Neural cell (in vitro differentiated cells): Measurements from ENCODE around the gene DENND11. TPM values are rescaled to one million over a fixed set of nuclear protein-coding genes. Genes with fewer than 3 reads are reported as not detected.

Experiments
- H2AFZ ChIP-seq: fragments of 200-600, 300-800 bp; sonication (generic), shearing (Covaris generic); 2 replicates; pipeline ENCODE4 v1.6.0; 2014; ENCODE audit warnings: low read depth, mild to moderate bottlenecking, antibody characterized with exemption, low read length, moderate library complexity
- H3F3A ChIP-seq: fragments of 200-600 bp; shearing (Covaris generic); 2 replicates; pipeline ENCODE4 v1.6.1; 2016; ENCODE audit warnings: mild to moderate bottlenecking, moderate library complexity, mixed read lengths, antibody characterized with exemption, low read length; ENCODE audit not compliant: insufficient read depth, poor library complexity, severe bottlenecking
- H3K27ac ChIP-seq: fragments of 200-600, 300-800 bp; sonication (generic), shearing (Covaris generic); 2 replicates; pipeline ENCODE4 v1.5.1; 2014; ENCODE audit warnings: mild to moderate bottlenecking, low read length, moderate library complexity
- H3K27me3 ChIP-seq: fragments of 300-800, 200-600 bp; sonication (generic), shearing (Covaris generic); 2 replicates; pipeline ENCODE4 v1.6.0; 2014; ENCODE audit warnings: mild to moderate bottlenecking, low read depth, low read length, moderate library complexity; ENCODE audit not compliant: insufficient read depth
- H3K36me3 ChIP-seq: fragments of 300-800, 200-600 bp; sonication (generic), shearing (Covaris generic); 2 replicates; pipeline ENCODE4 v1.5.1; 2014; ENCODE audit warnings: mild to moderate bottlenecking, antibody characterized with exemption, low read length, moderate library complexity; ENCODE audit not compliant: insufficient read depth
- H3K4me2 ChIP-seq: fragments of 300-800, 200-600 bp; sonication (generic), shearing (Covaris generic); 2 replicates; pipeline ENCODE4 v1.6.0; 2014; ENCODE audit warnings: mild to moderate bottlenecking, low read length
- H3K4me3 ChIP-seq: fragments of 300-800, 200-600 bp; sonication (generic), shearing (Covaris generic); 2 replicates; pipeline ENCODE4 v1.5.1; 2014; ENCODE audit warnings: mild to moderate bottlenecking, low read length, moderate library complexity
- H3K79me2 ChIP-seq: fragments of 200-600 bp; shearing (Covaris generic); replicated peaks from 2 replicates; pipeline ENCODE4 v1.6.0; 2014; ENCODE audit warnings: mild to moderate bottlenecking, low read length, moderate library complexity; ENCODE audit not compliant: insufficient read depth
- H3K9ac ChIP-seq: fragments of 300-800, 200-600 bp; sonication (generic), shearing (Covaris generic); 2 replicates; pipeline ENCODE4 v1.6.1; 2016; ENCODE audit warnings: mild to moderate bottlenecking, low read length, mixed read lengths
- H3K9me2 ChIP-seq: fragments of 200-600 bp; shearing (Covaris generic); 2 replicates; pipeline ENCODE4 v1.6.1; 2016; ENCODE audit warnings: mild to moderate bottlenecking, low read length, mixed read lengths; ENCODE audit not compliant: insufficient read depth
- H3K9me3 ChIP-seq: fragments of 200-600, 300-800 bp; sonication (generic), shearing (Covaris generic); 2 replicates; pipeline ENCODE4 v1.6.1; 2016; ENCODE audit warnings: mild to moderate bottlenecking, mixed run types, low read length, moderate library complexity, mixed read lengths
- H4K20me1 ChIP-seq: fragments of 200-600 bp; shearing (Covaris generic); 2 replicates; pipeline ENCODE4 v1.6.1; 2016; ENCODE audit warnings: mild to moderate bottlenecking, mixed run types; ENCODE audit not compliant: insufficient read depth
- EP300 ChIP-seq: fragments of 450-650 bp; conservative IDR thresholded peaks from 2 replicates; pipeline ENCODE4 v1.6.1; 2014; ENCODE audit warnings: antibody characterized with exemption, mild to moderate bottlenecking, moderate library complexity; ENCODE audit not compliant: poor library complexity, severe bottlenecking
- EZH2 ChIP-seq: fragments of 200-600, 300-800 bp; shearing (Covaris generic), sonication (generic); IDR thresholded peaks from 2 replicates; pipeline ENCODE4 v1.6.1; 2014; ENCODE audit warnings: antibody characterized with exemption, low read length, borderline replicate concordance, mild to moderate bottlenecking; ENCODE audit not compliant: insufficient read depth, poor library complexity, severe bottlenecking
- MXI1 ChIP-seq: fragments of 450-650 bp; conservative IDR thresholded peaks from 2 replicates; pipeline ENCODE4 v1.6.1; 2014; ENCODE audit warnings: antibody characterized with exemption, mild to moderate bottlenecking; ENCODE audit not compliant: poor library complexity, severe bottlenecking
- POLR2AphosphoS5 ChIP-seq: IDR thresholded peaks from 2 replicates; pipeline ENCODE4 v1.6.1; 2012
- RAD21 ChIP-seq: fragments of 450-650 bp; conservative IDR thresholded peaks from 2 replicates; pipeline ENCODE4 v1.6.1; 2014; ENCODE audit warnings: antibody characterized with exemption, mild to moderate bottlenecking, moderate library complexity
- SMC3 ChIP-seq: fragments of 450-650 bp; conservative IDR thresholded peaks from 2 replicates; pipeline ENCODE4 v1.6.1; 2014; ENCODE audit warnings: antibody characterized with exemption, mild to moderate bottlenecking, moderate library complexity; ENCODE audit not compliant: poor library complexity
- TAF1 ChIP-seq: IDR thresholded peaks from 2 replicates; pipeline ENCODE4 v1.6.1; 2012; ENCODE audit warnings: low read depth
- polyA plus RNA-seq: library from polyadenylated mRNA; depleted of rRNA; stranded (reverse); fragments of >200 nt; gene quantifications from 2 replicates; pipeline ENCODE4 v1.2.3, GENCODE V29; 2014
- TF ChIP-seq, protein P1 (sequence below): IDR thresholded peaks from 2 replicates; pipeline ENCODE4 v1.6.1; 2012; ENCODE audit warnings: borderline replicate concordance
- TF ChIP-seq, protein P2 (sequence below): fragments of 450-650 bp; IDR thresholded peaks from 2 replicates; pipeline ENCODE4 v1.5.1; 2014; ENCODE audit warnings: antibody characterized with exemption, mild to moderate bottlenecking, moderate library complexity; ENCODE audit not compliant: poor library complexity, severe bottlenecking

Gene DENND11
- polyA plus RNA-seq, 1 donor from 2014 or later, result 24.5 TPM

DNA sequence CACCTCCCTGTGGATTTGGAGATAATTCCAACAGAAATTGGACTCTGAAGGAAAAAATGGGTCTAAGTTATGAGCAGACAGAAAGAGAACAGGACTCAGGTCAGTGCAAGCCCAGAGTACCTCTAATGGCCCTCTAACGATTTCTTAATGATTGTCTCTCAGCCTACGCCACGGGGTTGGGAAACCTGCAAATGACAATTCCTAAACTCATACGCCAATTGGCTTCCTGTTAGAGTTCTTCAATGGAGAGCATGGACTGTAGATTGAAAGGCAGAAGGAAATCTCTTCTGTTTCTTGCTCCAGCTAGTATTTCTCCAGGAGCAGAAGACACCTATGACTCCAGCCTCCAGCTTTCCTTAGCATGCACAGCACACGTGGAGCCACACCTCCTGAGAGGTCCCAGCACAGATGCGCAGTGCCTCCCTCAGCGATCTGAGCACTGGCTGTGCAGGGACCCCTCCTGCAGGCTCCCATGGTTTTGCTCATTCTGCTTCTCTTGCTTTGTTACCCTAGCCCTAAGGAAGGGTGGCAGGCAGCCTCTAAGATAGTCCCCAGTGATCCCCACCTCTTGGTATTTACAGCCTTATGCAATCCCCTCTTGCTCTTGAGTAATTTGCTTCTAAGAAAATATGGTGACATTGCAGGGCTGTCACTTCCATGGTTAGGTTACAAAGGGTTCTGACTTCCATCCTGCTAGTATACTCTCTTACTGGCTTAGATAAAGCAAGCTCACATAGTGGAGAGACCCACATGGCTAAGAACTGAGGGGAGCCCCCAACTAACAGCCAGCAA, 30.1 kb downstream of the DENND11 start:
- H3K9me3 ChIP-seq, result no peaks in the 10 kb centered on the region
- TF ChIP-seq POLR2AphosphoS5, result no peak
- TF ChIP-seq, protein P1, sequence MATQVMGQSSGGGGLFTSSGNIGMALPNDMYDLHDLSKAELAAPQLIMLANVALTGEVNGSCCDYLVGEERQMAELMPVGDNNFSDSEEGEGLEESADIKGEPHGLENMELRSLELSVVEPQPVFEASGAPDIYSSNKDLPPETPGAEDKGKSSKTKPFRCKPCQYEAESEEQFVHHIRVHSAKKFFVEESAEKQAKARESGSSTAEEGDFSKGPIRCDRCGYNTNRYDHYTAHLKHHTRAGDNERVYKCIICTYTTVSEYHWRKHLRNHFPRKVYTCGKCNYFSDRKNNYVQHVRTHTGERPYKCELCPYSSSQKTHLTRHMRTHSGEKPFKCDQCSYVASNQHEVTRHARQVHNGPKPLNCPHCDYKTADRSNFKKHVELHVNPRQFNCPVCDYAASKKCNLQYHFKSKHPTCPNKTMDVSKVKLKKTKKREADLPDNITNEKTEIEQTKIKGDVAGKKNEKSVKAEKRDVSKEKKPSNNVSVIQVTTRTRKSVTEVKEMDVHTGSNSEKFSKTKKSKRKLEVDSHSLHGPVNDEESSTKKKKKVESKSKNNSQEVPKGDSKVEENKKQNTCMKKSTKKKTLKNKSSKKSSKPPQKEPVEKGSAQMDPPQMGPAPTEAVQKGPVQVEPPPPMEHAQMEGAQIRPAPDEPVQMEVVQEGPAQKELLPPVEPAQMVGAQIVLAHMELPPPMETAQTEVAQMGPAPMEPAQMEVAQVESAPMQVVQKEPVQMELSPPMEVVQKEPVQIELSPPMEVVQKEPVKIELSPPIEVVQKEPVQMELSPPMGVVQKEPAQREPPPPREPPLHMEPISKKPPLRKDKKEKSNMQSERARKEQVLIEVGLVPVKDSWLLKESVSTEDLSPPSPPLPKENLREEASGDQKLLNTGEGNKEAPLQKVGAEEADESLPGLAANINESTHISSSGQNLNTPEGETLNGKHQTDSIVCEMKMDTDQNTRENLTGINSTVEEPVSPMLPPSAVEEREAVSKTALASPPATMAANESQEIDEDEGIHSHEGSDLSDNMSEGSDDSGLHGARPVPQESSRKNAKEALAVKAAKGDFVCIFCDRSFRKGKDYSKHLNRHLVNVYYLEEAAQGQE, result no peak
- TF ChIP-seq, protein P2, sequence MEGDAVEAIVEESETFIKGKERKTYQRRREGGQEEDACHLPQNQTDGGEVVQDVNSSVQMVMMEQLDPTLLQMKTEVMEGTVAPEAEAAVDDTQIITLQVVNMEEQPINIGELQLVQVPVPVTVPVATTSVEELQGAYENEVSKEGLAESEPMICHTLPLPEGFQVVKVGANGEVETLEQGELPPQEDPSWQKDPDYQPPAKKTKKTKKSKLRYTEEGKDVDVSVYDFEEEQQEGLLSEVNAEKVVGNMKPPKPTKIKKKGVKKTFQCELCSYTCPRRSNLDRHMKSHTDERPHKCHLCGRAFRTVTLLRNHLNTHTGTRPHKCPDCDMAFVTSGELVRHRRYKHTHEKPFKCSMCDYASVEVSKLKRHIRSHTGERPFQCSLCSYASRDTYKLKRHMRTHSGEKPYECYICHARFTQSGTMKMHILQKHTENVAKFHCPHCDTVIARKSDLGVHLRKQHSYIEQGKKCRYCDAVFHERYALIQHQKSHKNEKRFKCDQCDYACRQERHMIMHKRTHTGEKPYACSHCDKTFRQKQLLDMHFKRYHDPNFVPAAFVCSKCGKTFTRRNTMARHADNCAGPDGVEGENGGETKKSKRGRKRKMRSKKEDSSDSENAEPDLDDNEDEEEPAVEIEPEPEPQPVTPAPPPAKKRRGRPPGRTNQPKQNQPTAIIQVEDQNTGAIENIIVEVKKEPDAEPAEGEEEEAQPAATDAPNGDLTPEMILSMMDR, result no peak
- no peak for TF ChIP-seq EP300
- no peak for TF ChIP-seq EZH2
- no peak for TF ChIP-seq RAD21
- TF ChIP-seq SMC3, result no peak
- no peak for TF ChIP-seq MXI1
- TF ChIP-seq TAF1, result no peak
- H3F3A ChIP-seq, result no peaks in the 10 kb centered on the region
- no peak overlapping the region for H3K27ac ChIP-seq
- no peaks in the 10 kb centered on the region for H3K79me2 ChIP-seq
- H3K4me3 ChIP-seq, result no peak overlapping the region
- no peaks in the 10 kb centered on the region for H3K9me2 ChIP-seq
- H3K9ac ChIP-seq, result no peak overlapping the region
- H3K27me3 ChIP-seq, result no peaks in the 10 kb centered on the region
- H3K4me2 ChIP-seq, result no peak overlapping the region
- H2AFZ ChIP-seq, result no peak overlapping the region
- peaks cover 8% of the 10 kb centered on the region for H3K36me3 ChIP-seq
- no peaks in the 10 kb centered on the region for H4K20me1 ChIP-seq

DNA sequence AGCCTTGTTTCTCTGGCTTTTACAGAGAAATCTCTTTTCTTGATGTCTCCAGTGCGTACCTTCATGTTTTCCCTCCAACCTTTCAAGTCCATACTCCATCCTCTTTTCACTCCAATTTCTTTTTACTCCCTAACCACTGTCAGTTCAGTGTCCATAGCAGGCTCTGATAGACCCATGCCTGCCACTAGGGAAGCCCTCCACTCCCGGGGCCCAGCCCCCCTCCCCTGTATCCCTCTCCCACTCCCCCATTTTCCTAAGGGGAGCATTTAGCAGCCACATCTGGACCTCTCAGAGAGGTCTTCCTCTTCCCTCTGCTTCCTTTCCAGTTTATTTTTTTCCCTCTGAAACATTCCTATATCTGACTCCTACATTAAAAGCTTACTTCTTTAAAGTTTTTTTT, 33.1 kb downstream of the DENND11 start:
- H3F3A ChIP-seq, result no peaks in the 10 kb centered on the region
- TF ChIP-seq TAF1, result no peak
- TF ChIP-seq EZH2, result no peak
- no peak for TF ChIP-seq POLR2AphosphoS5
- no peak overlapping the region for H3K9ac ChIP-seq
- H3K4me2 ChIP-seq, result no peak overlapping the region
- no peaks in the 10 kb centered on the region for H3K27me3 ChIP-seq
- H3K79me2 ChIP-seq, result no peaks in the 10 kb centered on the region
- no peak overlapping the region for H3K27ac ChIP-seq
- no peak overlapping the region for H2AFZ ChIP-seq
- no peaks in the 10 kb centered on the region for H3K9me2 ChIP-seq
- H3K9me3 ChIP-seq, result no peaks in the 10 kb centered on the region
- H3K4me3 ChIP-seq, result no peak overlapping the region
- H3K36me3 ChIP-seq, result peaks cover 8% of the 10 kb centered on the region
- no peaks in the 10 kb centered on the region for H4K20me1 ChIP-seq
